Measurements from ENCODE around the gene ZNF678.
A peak's percentile ranks its signal among the peaks of the same experiment; 100 is the strongest.
"Not testable (repeated sequence)": the region's sequence is repeated elsewhere in the genome, so short reads cannot be mapped to it uniquely, and the experiment has no call there.

The ZNF678 gene

GRCh38 chr1:227666286-227666685 lies 102.9 kb downstream of the ZNF678 start:
- Histone ChIP-seq H3K27ac (ENCODE audit: low read depth, low read length) (no peak overlapping the region), H3K27me3 (ENCODE audit: control insufficient read depth in 5 of 5, insufficient read depth in 4 of 5, low read length in 5 of 5) (no peaks in the 10 kb centered on the region), H3K9me3 (ENCODE audit: control insufficient read depth in 5 of 5, low read length in 5 of 5) (peaks cover 59 to 96% (median 91%) of the 10 kb centered on the region in 5 donors), H3K4me3 (ENCODE audit: low read depth in 1 of 5, low read length in 5 of 5) (peak overlapping the region in 4 of 5 donors; percentile 17 to 40 (median 32)), H3K9ac (ENCODE audit: low read length in 5 of 5) (no peak overlapping the region), H3K4me1 (ENCODE audit: control insufficient read depth in 5 of 5, insufficient read depth in 5 of 5, low read length in 5 of 5) (no peaks in the 10 kb centered on the region), H3K36me3 (ENCODE audit: control insufficient read depth in 5 of 5, insufficient read depth in 5 of 5, low read length in 5 of 5) (peaks cover 0 to 10% (median 2%) of the 10 kb centered on the region in 5 donors)

- H3K4me1 ChIP-seq (ENCODE audit: control insufficient read depth in 5 of 5, insufficient read depth in 5 of 5, low read length in 5 of 5), result no peaks in the 10 kb centered on the region
- no peak overlapping the region for H3K27ac ChIP-seq (ENCODE audit: low read depth, low read length)
- H3K9me3 ChIP-seq (ENCODE audit: control insufficient read depth in 5 of 5, low read length in 5 of 5), result peaks cover 29 to 79% (median 74%) of the 10 kb centered on the region in 5 donors
- no peaks in the 10 kb centered on the region for H3K36me3 ChIP-seq (ENCODE audit: control insufficient read depth in 5 of 5, insufficient read depth in 5 of 5, low read length in 5 of 5)
- H3K27me3 ChIP-seq (ENCODE audit: control insufficient read depth in 5 of 5, insufficient read depth in 4 of 5, low read length in 5 of 5), result no peaks in the 10 kb centered on the region
- H3K9ac ChIP-seq (ENCODE audit: low read length in 5 of 5), result no peak overlapping the region
- H3K4me3 ChIP-seq (ENCODE audit: low read depth in 1 of 5, low read length in 5 of 5), result no peak overlapping the region
Measured at GRCh38 chr1:227673441-227673840, 110.1 kb downstream of the ZNF678 start.

GRCh38 chr1:227685807-227686206 lies 122.5 kb downstream of the ZNF678 start:
- no peak overlapping the region for H3K4me3 ChIP-seq (ENCODE audit: low read depth in 1 of 5, low read length in 5 of 5)
- peaks cover 27 to 65% (median 47%) of the 10 kb centered on the region in 5 donors for H3K9me3 ChIP-seq (ENCODE audit: control insufficient read depth in 5 of 5, low read length in 5 of 5)
- no peaks in the 10 kb centered on the region for H3K4me1 ChIP-seq (ENCODE audit: control insufficient read depth in 5 of 5, insufficient read depth in 5 of 5, low read length in 5 of 5)
- no peak overlapping the region for H3K27ac ChIP-seq (ENCODE audit: low read depth, low read length)
- H3K36me3 ChIP-seq (ENCODE audit: control insufficient read depth in 5 of 5, insufficient read depth in 5 of 5, low read length in 5 of 5), result no peaks in the 10 kb centered on the region
- H3K9ac ChIP-seq (ENCODE audit: low read length in 5 of 5), result no peak overlapping the region
- no peaks in the 10 kb centered on the region for H3K27me3 ChIP-seq (ENCODE audit: control insufficient read depth in 5 of 5, insufficient read depth in 4 of 5, low read length in 5 of 5)

GRCh38 chr1:227697321-227697864 lies 134.0 kb downstream of the ZNF678 start:
- Histone ChIP-seq H3K4me1 (ENCODE audit: control insufficient read depth in 5 of 5, insufficient read depth in 5 of 5, low read length in 5 of 5) (no peaks in the 10 kb centered on the region), H3K9ac (ENCODE audit: low read length in 5 of 5) (no peak overlapping the region), H3K27me3 (ENCODE audit: control insufficient read depth in 5 of 5, insufficient read depth in 4 of 5, low read length in 5 of 5) (no peaks in the 10 kb centered on the region), H3K36me3 (ENCODE audit: control insufficient read depth in 5 of 5, insufficient read depth in 5 of 5, low read length in 5 of 5) (no peaks in the 10 kb centered on the region), H3K27ac (ENCODE audit: low read depth, low read length) (no peak overlapping the region), H3K4me3 (ENCODE audit: low read depth in 1 of 5, low read length in 5 of 5) (peak overlapping the region in 1 of 5 donors; percentile 35), H3K9me3 (ENCODE audit: control insufficient read depth in 5 of 5, low read length in 5 of 5) (peaks cover 10 to 68% (median 56%) of the 10 kb centered on the region in 5 donors)

- not testable (repeated sequence) for H3K36me3 ChIP-seq (ENCODE audit: control insufficient read depth in 5 of 5, insufficient read depth in 5 of 5, low read length in 5 of 5); H3K4me3 ChIP-seq (ENCODE audit: low read depth in 1 of 5, low read length in 5 of 5); H3K27me3 ChIP-seq (ENCODE audit: control insufficient read depth in 5 of 5, insufficient read depth in 4 of 5, low read length in 5 of 5); H3K27ac ChIP-seq (ENCODE audit: low read depth, low read length); H3K4me1 ChIP-seq (ENCODE audit: control insufficient read depth in 5 of 5, insufficient read depth in 5 of 5, low read length in 5 of 5); H3K9ac ChIP-seq (ENCODE audit: low read length in 5 of 5)
- peaks cover 9 to 40% (median 31%) of the 10 kb centered on the region in 5 donors for H3K9me3 ChIP-seq (ENCODE audit: control insufficient read depth in 5 of 5, low read length in 5 of 5)
Measured at GRCh38 chr1:227701631-227702030, 138.3 kb downstream of the ZNF678 start.

- H3K4me1 ChIP-seq (ENCODE audit: control insufficient read depth in 5 of 5, insufficient read depth in 5 of 5, low read length in 5 of 5), result no peaks in the 10 kb centered on the region
- peaks cover 6 to 26% (median 16%) of the 10 kb centered on the region in 5 donors for H3K9me3 ChIP-seq (ENCODE audit: control insufficient read depth in 5 of 5, low read length in 5 of 5)
- no peak overlapping the region for H3K27ac ChIP-seq (ENCODE audit: low read depth, low read length)
- peak overlapping the region in 1 of 5 donors; percentile 22 for H3K4me3 ChIP-seq (ENCODE audit: low read depth in 1 of 5, low read length in 5 of 5)
- H3K36me3 ChIP-seq (ENCODE audit: control insufficient read depth in 5 of 5, insufficient read depth in 5 of 5, low read length in 5 of 5), result no peaks in the 10 kb centered on the region
- H3K27me3 ChIP-seq (ENCODE audit: control insufficient read depth in 5 of 5, insufficient read depth in 4 of 5, low read length in 5 of 5), result no peaks in the 10 kb centered on the region
- H3K9ac ChIP-seq (ENCODE audit: low read length in 5 of 5), result no peak overlapping the region
Measured at GRCh38 chr1:227707846-227708245, 144.5 kb downstream of the ZNF678 start.

- Histone ChIP-seq H3K4me3 (ENCODE audit: low read depth in 1 of 5, low read length in 5 of 5) (no peak overlapping the region), H3K9me3 (ENCODE audit: control insufficient read depth in 5 of 5, low read length in 5 of 5) (peaks cover 6 to 31% (median 24%) of the 10 kb centered on the region in 5 donors), H3K9ac (ENCODE audit: low read length in 5 of 5) (no peak overlapping the region), H3K27me3 (ENCODE audit: control insufficient read depth in 5 of 5, insufficient read depth in 4 of 5, low read length in 5 of 5) (no peaks in the 10 kb centered on the region), H3K4me1 (ENCODE audit: control insufficient read depth in 5 of 5, insufficient read depth in 5 of 5, low read length in 5 of 5) (no peaks in the 10 kb centered on the region), H3K36me3 (ENCODE audit: control insufficient read depth in 5 of 5, insufficient read depth in 5 of 5, low read length in 5 of 5) (no peaks in the 10 kb centered on the region), H3K27ac (ENCODE audit: low read depth, low read length) (no peak overlapping the region)
Measured at GRCh38 chr1:227709451-227709850, 146.1 kb downstream of the ZNF678 start.

- H3K27me3 ChIP-seq (ENCODE audit: control insufficient read depth in 5 of 5, insufficient read depth in 4 of 5, low read length in 5 of 5); H3K4me1 ChIP-seq (ENCODE audit: control insufficient read depth in 5 of 5, insufficient read depth in 5 of 5, low read length in 5 of 5); H3K9ac ChIP-seq (ENCODE audit: low read length in 5 of 5); H3K4me3 ChIP-seq (ENCODE audit: low read depth in 1 of 5, low read length in 5 of 5); H3K36me3 ChIP-seq (ENCODE audit: control insufficient read depth in 5 of 5, insufficient read depth in 5 of 5, low read length in 5 of 5); H3K27ac ChIP-seq (ENCODE audit: low read depth, low read length): not testable (repeated sequence)
- H3K9me3 ChIP-seq (ENCODE audit: control insufficient read depth in 5 of 5, low read length in 5 of 5), result peaks cover 6 to 41% (median 31%) of the 10 kb centered on the region in 5 donors
Measured at GRCh38 chr1:227710474-227710873, 147.1 kb downstream of the ZNF678 start.

- Histone ChIP-seq H3K9me3 (ENCODE audit: control insufficient read depth in 5 of 5, low read length in 5 of 5) (peaks cover 2 to 39% (median 21%) of the 10 kb centered on the region in 5 donors), H3K36me3 (ENCODE audit: control insufficient read depth in 5 of 5, insufficient read depth in 5 of 5, low read length in 5 of 5) (no peaks in the 10 kb centered on the region)
Measured at GRCh38 chr1:227712648-227713047, 149.3 kb downstream of the ZNF678 start.

GRCh38 chr1:227718932-227719331 lies 155.6 kb downstream of the ZNF678 start:
- Histone ChIP-seq H3K4me1 (ENCODE audit: control insufficient read depth in 5 of 5, insufficient read depth in 5 of 5, low read length in 5 of 5) (no peaks in the 10 kb centered on the region), H3K9ac (ENCODE audit: low read length in 5 of 5) (no peak overlapping the region), H3K27ac (ENCODE audit: low read depth, low read length) (no peak overlapping the region), H3K9me3 (ENCODE audit: control insufficient read depth in 5 of 5, low read length in 5 of 5) (peaks cover 7 to 62% (median 44%) of the 10 kb centered on the region in 5 donors), H3K36me3 (ENCODE audit: control insufficient read depth in 5 of 5, insufficient read depth in 5 of 5, low read length in 5 of 5) (no peaks in the 10 kb centered on the region), H3K4me3 (ENCODE audit: low read depth in 1 of 5, low read length in 5 of 5) (peak overlapping the region in 1 of 5 donors; percentile 42), H3K27me3 (ENCODE audit: control insufficient read depth in 5 of 5, insufficient read depth in 4 of 5, low read length in 5 of 5) (no peaks in the 10 kb centered on the region)

More at GRCh38 chr1:227712648-227713047, 149.3 kb downstream of the ZNF678 start:
- no peak overlapping the region for H3K27ac ChIP-seq (ENCODE audit: low read depth, low read length)
- H3K4me3 ChIP-seq (ENCODE audit: low read depth in 1 of 5, low read length in 5 of 5), result no peak overlapping the region
- H3K4me1 ChIP-seq (ENCODE audit: control insufficient read depth in 5 of 5, insufficient read depth in 5 of 5, low read length in 5 of 5), result no peaks in the 10 kb centered on the region
- no peaks in the 10 kb centered on the region for H3K27me3 ChIP-seq (ENCODE audit: control insufficient read depth in 5 of 5, insufficient read depth in 4 of 5, low read length in 5 of 5)
- no peak overlapping the region for H3K9ac ChIP-seq (ENCODE audit: low read length in 5 of 5)

Data from subcutaneous abdominal adipose tissue (tissue), 5 donors.